ENCODE measurements around the gene KIF6.

Gene KIF6

DNA sequence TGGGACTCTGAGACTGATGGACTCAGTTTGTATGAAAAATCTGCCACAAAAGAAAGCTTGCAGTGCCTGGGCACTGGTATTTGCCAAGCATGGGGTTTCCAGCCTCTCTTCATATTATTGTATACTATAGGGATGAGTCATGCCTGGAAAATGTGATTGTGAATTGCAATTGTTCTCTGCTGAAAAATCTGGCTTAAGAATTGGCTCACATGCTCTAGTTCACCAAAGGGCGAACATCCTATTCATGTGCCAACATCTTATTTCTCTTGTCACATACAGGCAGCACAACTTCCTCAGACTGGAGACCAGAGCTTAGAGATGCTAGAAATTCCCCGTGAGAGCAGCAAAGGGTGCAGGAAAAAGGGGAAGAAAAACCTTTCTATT, 299.1 kb downstream of the KIF6 start:
- DNase-seq (ENCODE audit: low read depth in 2 of 2, low spot score in 1 of 2): no peak

DNA sequence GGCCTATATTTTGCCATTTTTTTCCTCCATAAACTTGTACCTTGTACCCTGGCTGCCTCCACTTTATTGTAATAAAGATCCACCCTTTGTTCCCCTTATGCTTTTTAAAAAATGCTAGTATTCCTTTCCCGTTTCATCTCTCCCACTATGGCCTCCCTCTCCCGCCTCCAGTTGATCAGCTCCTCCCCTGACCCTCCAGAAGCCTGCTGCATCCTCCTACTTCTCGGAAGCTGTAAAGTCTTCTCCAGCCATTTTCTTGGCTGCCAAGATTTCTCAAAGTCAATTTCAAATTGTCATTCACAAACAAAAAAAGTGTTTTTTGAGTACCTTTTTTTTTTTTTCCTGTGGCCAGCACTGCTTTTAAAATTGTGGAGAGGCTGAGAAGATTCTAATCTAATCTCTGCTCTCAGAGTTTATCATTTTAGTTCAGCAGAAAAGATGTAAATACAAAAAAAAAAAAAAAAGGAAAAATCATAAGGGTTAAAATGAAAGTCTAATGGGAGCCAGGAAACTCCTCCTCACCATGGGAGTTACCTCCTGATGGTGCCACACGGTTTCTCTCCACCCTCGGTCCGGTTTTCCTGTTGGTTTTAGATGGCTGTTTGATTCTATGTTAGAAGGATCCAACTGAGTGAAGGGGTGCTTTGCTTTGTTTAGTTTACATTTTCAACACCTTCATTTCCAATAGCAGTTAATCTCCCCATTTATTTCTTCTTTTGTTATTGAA, 299.7 kb downstream of the KIF6 start:
- DNase-seq (ENCODE audit: low read depth in 2 of 2, low spot score in 1 of 2): no peak

DNA sequence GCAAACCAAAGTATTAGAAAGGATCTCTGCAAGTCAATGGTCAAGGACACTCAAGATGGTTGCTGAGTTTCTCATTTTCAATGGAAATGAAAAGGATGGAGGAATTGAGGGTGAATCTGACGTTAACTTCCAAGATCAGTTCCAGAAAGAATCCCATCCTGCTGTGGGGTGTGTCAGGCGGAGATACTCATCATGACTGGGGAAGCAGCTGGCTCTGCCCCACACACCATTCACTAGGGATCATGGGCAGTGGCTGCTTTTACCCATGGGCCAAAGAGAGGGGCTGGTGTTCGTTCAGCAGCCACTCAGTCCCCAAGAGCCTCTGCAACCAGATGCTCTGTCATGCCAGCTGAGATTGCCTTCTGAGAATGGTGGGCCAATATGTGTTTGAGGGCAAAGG, 300.4 kb downstream of the KIF6 start:
- no peak for DNase-seq (ENCODE audit: low read depth in 2 of 2, low spot score in 1 of 2)

DNA sequence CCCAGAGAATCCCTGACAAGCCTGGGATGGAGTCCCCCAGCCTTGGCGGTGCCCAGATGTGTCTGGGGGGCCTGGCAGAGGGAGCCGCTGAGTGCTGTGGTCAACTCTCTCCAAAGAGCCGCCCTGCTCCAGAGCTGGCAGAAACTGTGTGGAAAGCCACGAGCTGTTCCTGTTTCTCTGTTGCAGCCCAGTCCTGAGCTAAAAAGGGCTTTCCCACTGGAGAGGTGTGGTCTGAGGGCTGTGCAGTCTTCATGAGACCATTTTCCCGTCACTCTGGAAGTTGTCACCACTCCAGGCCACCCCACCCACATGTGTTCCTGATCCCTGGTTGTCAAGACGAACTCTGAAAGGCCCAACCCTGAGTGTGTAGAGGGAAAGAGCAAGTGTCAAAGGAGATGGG, 303.0 kb downstream of the KIF6 start:
- no peak for DNase-seq (ENCODE audit: low read depth in 2 of 2, low spot score in 1 of 2)

- DNase-seq (ENCODE audit: low read depth in 2 of 2, low spot score in 1 of 2): no peak
These were observed 303.6 kb downstream of the KIF6 start for GRCh38 chr6:39421383-39422225.

GRCh38 chr6:39420300-39421265, 304.6 kb downstream of the KIF6 start:
- no peak for DNase-seq (ENCODE audit: low read depth in 2 of 2, low spot score in 1 of 2)

DNA sequence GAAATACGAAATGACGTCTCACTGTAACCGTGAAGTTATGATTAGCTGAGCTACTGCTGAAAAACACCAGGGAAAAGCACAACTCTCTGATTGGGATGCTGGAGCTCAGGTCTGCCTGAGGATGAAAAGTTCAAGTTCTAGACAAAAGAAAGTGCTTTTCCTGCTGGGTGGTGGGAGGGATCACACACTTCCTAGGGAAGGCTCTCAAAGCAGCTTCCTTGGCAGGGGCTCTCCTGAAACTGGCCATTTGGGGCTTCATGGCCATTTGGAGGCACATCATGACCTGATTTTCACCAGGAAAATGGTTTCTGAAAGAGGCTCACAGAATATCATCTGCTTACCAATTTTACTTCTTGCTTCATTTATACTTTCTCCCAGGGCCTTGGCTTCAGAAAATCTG, 305.6 kb downstream of the KIF6 start:
- DNase-seq (ENCODE audit: low read depth in 2 of 2, low spot score in 1 of 2): no peak

DNA sequence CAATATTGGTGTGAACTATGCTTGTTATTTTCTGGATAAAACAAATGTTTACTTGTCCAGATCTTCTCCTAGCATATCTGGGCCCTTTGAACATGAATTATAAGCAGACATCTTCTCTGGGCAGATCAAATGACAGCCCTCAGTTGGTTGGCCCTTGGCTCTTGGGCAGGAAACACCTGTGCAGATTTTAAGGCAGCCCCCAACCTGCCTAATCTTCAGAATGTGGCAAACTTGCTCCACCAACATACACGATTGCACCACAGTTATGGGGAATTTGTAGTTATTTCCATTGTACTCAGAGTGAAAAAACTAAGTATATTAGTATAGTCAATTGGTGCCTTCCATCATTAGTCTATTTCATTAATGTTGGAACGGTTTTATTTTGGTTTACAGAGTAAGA, 307.8 kb downstream of the KIF6 start:
- no peak for DNase-seq (ENCODE audit: low read depth in 2 of 2, low spot score in 1 of 2)

- DNase-seq (ENCODE audit: low read depth in 2 of 2, low spot score in 1 of 2): no peak
These were observed 308.5 kb downstream of the KIF6 start for GRCh38 chr6:39416728-39417127.

DNA sequence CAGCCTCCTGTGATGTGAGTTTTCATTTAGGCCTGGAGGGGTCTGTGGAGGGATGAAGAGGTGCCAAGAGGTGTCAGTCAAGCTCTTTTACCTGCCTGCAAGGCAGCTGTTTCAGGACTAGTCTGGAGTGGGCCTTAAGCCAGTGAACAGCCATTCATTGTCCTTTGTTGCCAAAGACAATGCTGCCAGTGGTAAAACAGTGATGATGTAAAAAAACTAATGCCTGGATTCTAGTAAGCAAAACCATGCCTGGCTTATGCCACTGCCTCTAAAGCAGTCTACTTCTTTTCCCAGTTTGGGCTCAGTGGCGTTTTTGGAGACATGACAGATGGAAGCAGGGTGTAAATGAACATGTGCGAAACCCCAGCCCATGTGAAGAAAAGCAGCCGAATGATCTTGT, 309.2 kb downstream of the KIF6 start:
- DNase-seq (ENCODE audit: low read depth in 2 of 2, low spot score in 1 of 2): no peak

DNA sequence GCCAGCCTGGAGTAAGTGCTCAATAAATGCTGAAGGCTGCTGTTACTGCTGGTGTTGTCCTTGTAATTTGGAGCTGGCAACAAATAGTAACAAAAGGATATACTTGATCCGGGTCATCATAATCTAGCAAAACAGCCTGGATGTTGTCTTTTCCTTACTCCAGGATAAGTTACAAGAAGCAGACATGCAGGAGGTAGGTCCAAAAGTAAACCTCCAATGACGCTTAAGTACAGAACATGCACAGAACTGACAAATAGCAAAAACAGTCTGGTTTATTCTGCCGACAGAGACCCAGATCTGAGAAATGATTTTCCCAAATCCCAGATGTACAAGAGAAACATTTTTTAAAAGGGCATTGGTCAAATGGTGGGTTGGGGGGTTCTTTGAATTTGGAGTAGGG, 309.7 kb downstream of the KIF6 start:
- no peak for DNase-seq (ENCODE audit: low read depth in 2 of 2, low spot score in 1 of 2)

DNA sequence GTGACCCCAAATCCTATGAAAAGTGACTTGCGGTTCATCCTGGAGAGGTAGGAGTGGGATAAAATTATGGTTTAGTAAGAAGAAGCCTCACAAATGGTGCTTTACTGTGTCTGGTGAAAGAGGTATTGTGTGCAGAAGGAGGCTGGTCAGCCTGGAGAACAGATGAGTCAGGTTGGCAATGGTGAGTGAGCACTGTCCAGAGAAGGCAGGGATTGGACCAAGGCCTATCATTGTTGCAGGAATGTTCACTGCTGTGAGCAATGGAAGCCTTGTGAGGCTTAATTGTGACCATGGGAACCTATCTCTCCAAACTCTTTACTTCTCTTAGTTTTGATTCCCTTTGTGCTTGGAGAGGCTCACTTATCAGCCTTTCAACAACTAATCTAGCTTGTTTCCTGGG, 313.7 kb downstream of the KIF6 start:
- no peak for DNase-seq (ENCODE audit: low read depth in 2 of 2, low spot score in 1 of 2)

DNA sequence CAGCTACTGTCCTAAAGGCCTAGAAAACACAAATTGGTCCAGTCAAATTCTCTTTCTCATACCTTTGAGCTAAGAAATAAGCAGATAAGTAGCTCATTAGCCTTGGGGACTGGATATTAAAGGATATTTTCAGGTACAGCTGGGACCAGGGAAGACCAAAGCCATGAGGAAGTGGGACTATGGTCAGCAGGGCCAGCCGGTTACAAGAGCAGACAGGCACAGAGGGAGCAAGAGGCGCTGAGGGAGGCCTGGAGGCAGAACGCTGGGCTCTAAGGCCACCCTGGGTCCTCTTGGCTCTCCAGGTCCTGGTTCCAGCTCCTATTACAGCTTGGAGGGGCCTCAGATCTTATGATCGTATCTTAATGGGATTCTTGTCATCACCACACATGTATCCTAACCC, 314.2 kb downstream of the KIF6 start:
- DNase-seq (ENCODE audit: low read depth in 2 of 2, low spot score in 1 of 2): no peak

- no peak for DNase-seq (ENCODE audit: low read depth in 2 of 2, low spot score in 1 of 2)
These were observed 315.3 kb downstream of the KIF6 start for GRCh38 chr6:39409889-39410288.

DNA sequence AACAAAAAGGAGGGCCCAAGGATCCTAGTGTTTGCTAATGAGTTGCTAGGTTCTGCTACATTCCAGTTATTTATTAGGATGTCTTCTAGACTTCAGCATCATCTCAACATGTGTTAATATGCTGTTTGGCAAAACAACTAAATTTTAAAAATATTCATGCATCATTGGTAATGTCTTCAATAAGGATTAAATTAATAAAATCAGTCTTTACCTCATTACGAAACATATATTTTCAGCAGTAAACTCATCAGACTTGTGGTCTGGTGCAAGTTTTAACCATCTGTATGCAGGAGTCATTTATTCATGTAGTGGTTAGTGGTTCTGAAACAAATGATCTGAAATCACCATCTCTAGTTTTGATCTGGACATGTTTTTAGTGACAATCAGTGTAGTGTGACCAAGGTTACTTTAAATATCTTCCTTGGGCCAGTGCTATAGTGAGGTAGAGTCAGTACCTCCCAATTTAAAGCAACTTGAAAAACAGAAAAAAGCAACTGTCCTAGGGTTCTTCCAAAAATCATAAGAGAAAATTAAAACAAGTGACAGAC, 317.7 kb downstream of the KIF6 start:
- no peak for DNase-seq (ENCODE audit: low read depth in 2 of 2, low spot score in 1 of 2)

- no peak for DNase-seq (ENCODE audit: low read depth in 2 of 2, low spot score in 1 of 2)
These were observed 320.9 kb downstream of the KIF6 start for GRCh38 chr6:39404312-39404711.

GRCh38 chr6:39403304-39403703, 321.9 kb downstream of the KIF6 start:
- no peak for DNase-seq (ENCODE audit: low read depth in 2 of 2, low spot score in 1 of 2)

DNA sequence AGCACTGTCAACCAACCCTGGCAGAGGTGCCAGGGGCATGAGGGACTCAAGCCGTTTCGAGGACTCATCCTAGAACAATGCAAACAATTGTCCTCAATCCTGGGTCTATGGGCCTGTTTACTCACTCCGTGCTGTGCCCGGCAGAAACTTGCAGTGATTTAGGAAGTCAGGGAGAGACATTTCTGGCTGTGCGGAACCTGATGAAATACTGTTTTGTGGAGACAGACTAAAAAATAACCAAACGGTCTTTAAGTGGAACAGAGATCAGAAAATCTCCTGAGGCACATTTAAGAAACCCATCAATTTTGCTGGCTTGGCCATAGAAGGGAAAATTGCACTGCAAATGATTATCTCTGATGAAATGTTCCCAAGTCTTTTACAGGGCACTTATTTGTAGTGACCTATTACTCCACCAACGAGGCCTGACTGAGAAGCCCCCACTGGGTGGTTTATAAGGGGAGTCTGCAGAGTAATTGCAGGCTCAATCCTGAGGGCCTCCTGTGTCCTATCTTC, 322.9 kb downstream of the KIF6 start:
- DNase-seq (ENCODE audit: low read depth in 2 of 2, low spot score in 1 of 2): no peak

GRCh38 chr6:39401376-39401775, 323.8 kb downstream of the KIF6 start:
- no peak for DNase-seq (ENCODE audit: low read depth in 2 of 2, low spot score in 1 of 2)

- no peak for DNase-seq (ENCODE audit: low read depth in 2 of 2, low spot score in 1 of 2)
These were observed 325.2 kb downstream of the KIF6 start for GRCh38 chr6:39400026-39400425.

GRCh38 chr6:39396854-39397253, 328.4 kb downstream of the KIF6 start:
- DNase-seq (ENCODE audit: low read depth in 2 of 2, low spot score in 1 of 2): no peak
